Right renal pelvis (tissue), 4 donors: ENCODE measurements around the gene RTP2. TPM values are rescaled to one million over a fixed set of nuclear protein-coding genes. Genes with fewer than 3 reads are reported as not detected.
A peak's percentile ranks its signal among the peaks of the same experiment; 100 is the strongest.

Source experiments
- DNase-seq, 4 donors: peaks; one replicate each; pipeline ENCODE4 v3.0.0-alpha.2; 2013; ENCODE audit warnings: low read depth in 4 of 4, low spot score in 3 of 4, missing footprints in 1 of 4
- polyA plus RNA-seq, 4 donors: library from polyadenylated mRNA; unstranded; fragments of 120-200 nt; gene quantifications; one replicate each; pipeline ENCODE4 v1.2.1, GENCODE V29; 2013; ENCODE audit not compliant: insufficient read length in 4 of 4

RTP2 gene
- polyA plus RNA-seq, 4 donors, result not detected

- DNase-seq, result no peak
These were observed 36.8 kb upstream of the RTP2 start for GRCh38 chr3:187739094-187739560.

GRCh38 chr3:187738331-187739093 is 36.2 kb upstream of the RTP2 start:
- DNase-seq, result peak in 2 of 4 donors; percentile 90 to 91

DNA sequence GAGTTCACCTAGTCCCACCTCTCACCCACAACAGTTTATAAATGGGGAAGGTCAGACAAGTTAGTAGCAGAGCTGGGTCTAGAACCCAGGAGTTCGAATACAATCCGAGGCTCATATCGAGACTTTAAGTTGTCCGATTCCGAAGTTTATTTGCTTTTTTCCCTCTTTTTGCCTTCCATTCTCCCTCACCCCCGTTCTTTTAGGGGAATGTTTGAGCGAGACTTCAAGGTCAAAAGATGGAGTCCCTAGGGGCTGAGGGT is 35.6 kb upstream of the RTP2 start:
- no peak for DNase-seq

DNA sequence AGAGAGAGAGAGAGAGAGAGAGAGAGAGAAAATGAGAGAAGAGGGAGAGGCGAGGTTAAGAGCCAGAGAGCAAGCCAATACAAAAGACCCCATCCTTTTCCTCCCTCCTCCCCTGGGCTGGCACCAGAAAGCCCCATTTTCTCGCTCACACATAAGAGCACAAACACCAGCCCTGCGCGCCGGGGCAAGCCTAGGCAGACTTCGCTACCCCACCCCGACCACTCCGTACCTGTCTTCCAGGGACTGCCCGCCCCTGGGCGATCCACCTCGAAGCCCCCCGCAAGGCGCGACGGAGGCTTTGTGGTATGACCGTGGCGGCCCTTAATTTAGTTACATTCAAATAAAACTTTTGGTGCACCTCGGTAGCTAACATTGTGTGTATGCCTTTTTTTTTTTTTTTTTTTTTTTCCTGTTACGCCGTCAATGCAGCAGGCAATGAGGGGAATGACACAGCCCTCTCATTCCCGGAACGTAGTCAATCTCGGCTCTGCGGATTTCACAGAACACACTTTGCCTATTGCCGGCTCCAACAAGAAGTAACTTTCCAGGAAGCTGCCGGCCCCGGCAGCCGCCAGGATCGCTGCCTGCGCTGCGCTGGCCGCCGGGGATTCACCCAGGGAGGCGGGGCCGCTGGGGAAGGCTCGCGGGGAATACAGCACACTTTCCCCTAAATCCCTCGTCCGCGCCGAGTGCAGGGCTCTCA is 35.2 kb upstream of the RTP2 start:
- no peak for DNase-seq

- DNase-seq, result no peak
These were observed 34.6 kb upstream of the RTP2 start for GRCh38 chr3:187737006-187737367.

DNA sequence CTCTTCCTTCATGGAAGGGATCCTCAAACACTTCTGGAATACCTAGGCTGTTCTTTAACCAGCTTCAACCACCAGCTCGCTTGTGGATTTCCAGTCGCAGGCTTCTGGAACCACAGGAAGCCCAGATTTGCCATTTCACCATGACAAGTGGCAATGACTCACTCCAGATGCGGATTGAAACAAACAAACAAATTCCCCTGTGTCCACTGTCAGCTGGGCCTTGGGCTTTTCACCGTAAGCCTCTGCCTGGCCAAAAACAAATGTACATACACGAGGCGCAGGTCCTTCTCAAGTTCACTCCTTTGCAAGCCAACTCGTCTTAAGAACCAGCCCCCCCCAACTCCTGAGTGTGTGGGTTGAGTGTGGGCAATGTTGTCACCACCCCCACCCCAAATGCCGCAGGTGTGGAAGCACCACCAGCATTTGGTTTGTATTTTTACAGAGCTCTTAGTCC is 34.1 kb upstream of the RTP2 start:
- no peak for DNase-seq

DNA sequence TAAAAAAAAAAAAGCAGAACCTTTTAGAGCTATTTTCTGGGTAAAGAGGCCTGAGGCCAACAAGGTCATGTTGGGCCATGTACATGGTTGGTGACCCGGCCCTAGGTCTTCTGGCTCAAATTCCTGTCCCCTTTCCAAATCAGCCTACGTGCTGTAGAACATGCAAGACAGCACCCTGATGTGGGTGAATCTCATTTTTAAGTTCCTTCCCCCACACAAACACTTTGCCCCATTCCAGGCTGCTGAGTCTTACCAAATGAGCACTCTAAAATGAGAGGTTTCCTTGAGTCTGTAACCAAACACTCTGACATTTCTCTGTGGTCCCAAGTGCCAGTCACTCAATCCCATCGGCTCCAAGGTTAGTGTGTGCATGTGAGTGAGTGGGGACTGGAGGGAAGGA is 33.5 kb upstream of the RTP2 start:
- no peak for DNase-seq

GRCh38 chr3:187735383-187735782 is 33.0 kb upstream of the RTP2 start:
- DNase-seq, result no peak

DNA sequence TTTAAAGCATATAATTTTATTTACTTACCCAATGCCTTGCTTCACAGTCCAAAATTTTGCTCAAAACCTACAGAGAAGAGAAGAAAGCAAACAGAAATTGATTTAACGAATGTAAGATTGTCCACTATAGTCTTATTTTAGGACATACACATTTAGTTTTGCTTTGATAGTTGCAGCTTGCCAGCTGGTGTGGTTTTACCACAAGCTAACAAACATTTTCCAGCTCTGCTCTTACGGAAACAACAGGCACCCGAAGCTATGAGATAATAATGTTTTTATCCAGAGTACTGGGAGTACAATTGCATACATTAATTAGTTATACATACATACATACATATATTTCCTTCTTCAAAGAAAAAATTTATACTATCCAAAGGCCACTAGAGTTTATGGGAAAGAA is 32.5 kb upstream of the RTP2 start:
- DNase-seq, result no peak

GRCh38 chr3:187733371-187733770 is 31.0 kb upstream of the RTP2 start:
- DNase-seq, result no peak

DNA sequence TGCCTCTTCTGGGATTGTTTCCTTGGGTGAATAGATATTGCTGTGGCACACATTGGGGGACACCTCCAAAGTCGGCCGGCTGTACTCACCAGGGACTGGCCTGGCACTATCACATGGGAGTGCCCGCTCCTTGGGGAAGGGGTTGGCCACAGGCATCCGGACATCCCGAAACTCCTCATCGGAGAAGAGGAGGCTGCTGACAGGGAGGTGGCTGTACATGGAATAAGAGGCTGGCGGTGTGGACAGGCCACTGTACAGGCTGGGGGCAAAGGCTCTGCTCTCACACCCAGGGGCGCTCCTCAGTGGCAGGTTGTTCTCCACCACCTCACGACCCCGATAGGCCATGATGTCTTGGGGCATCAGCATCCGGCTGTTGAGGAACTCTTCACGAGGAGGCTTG is 27.2 kb upstream of the RTP2 start:
- no peak for DNase-seq

DNA sequence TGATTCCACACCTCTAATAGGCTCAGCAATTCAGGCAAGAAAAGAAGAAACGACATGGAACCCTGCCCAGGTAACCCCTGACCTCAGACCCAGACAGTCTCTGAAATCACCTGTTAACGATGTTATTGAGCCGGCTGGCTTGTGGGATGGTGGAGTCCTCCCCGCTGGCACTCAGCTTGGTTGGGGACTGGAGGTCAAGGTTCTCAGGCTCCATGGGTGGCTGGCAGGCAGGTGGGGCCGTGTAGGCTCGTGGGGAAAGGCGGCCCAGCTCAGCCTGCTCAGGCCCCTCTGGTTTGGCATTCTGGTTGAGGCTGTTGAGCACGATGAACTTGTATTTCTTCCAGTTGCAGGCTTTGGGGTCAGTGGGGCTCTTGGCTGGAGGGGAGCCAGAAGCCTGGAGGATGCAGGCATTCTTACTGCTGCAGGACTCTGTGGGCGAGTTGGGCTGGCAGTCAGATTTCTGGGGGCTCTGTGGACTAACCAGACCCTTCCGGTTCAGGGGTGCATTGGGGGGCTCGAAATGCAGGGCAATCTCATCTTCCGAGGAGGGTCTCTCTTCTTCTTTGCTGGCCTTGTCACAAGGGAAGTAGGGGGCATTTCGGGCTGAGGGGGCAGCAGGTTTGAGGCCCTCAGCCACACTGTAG is 26.7 kb upstream of the RTP2 start:
- no peak for DNase-seq

DNA sequence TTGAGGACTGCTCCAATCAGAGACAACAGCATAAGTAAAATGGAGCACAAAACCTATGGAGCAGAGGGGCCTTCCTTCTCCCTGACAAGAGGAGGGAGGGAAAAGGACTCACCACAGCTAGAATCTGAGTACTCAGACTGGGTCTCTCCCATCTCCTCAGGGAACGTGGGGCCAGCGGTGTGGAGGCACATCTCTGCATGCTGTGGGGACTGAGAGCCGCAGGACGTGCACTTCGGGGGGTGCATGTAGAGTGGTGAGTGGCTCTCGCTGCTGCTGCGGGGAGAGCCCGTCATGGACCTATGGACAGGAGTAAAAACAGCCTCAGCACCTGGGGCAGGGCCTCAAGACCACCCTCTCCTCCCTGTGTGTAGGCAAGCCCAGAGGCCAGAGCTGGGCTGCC is 25.9 kb upstream of the RTP2 start:
- DNase-seq, result no peak

DNA sequence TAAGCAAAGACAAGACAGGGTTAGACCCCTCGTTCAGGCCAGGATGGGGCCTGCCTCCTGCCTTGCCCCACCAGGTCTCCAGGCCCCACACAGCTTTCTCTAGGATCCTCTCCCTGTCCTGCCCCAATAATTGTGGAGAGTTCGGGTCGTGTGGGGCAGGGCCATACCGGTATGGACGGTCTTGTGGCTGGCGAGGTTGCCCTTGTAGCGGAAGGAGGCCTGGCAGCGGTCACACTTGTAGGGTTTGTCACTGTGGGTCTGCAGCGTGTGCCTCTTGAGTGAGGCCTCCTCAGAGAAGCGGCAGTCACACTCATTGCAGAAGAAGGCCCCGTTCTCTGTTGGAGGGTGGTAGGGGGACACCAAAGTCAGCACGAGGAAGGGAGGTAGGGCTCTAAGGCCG is 24.2 kb upstream of the RTP2 start:
- no peak for DNase-seq

DNA sequence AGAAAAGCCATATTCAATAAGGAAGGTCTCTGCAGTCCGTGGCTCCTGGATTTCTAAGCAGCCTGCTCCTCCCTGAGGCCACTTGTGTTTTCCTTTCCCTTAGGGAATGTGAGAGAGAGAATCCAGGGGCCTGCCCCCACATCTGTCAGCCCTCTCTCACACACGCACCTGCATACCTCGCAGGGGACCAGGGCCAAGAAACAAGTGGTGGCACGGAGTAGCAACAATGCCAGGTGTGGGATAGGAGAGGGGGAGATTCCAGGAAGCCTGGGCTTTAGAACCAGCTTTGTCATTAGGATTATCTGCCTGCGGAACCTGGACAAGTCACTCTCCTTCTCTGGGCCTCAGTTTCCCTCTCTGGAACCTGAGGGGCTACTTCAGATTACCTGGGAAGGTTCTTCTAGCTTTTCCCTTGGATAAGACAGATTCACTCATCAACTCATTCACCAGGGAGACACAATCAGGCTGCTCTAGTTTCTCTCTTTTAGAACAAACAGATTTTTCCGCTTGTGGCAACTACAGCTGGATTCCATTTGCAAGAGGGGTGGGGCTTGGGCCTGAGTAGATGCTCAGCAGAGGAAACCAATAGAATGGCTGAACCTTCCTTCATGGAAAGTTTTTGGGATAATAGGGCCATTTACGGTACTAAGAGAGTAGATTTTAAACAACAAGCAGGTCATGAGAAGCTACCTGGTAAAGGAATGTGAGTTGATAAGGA is 23.5 kb upstream of the RTP2 start:
- no peak for DNase-seq

DNA sequence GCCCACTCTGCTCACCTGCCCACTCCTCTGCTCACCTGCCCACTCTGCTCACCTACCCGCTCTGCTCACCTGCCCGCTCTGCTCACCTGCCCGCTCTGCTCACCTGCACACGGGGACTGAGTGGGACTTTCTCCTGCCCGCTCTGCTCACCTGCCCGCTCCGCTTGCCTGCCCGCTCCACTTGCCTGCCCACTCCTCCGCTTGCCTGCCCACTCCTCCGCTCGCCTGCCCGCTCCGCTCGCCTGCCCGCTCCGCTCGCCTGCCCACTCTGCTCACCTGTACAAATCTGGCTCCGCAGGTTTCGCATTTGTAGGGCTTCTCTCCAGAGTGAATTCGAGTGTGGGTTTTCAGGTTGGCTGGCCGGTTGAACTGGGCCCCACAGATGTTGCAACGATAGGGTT is 22.9 kb upstream of the RTP2 start:
- DNase-seq, result no peak

- DNase-seq, result no peak
These were observed 19.9 kb upstream of the RTP2 start for GRCh38 chr3:187722206-187722612.

- DNase-seq, result no peak
These were observed 18.7 kb upstream of the RTP2 start for GRCh38 chr3:187721055-187721454.

GRCh38 chr3:187720337-187720670 is 17.9 kb upstream of the RTP2 start:
- no peak for DNase-seq

- no peak for DNase-seq
These were observed 17.4 kb upstream of the RTP2 start for GRCh38 chr3:187719628-187720336.

- DNase-seq, result no peak
These were observed 16.4 kb upstream of the RTP2 start for GRCh38 chr3:187718802-187719201.
